ENCODE measurements around the gene CARMIL3.

Gene CARMIL3

GRCh38 chr14:24072881-24073877 lies 21.4 kb downstream of the CARMIL3 start:
- Histone ChIP-seq H3K79me2 (ENCODE audit: insufficient read depth, low read length) (no peaks in the 10 kb centered on the region), H3F3A (ENCODE audit: insufficient read depth, low read length) (no peaks in the 10 kb centered on the region), H3K36me3 (ENCODE audit: insufficient read depth, low read length) (no peaks in the 10 kb centered on the region), H3K9me3 (ENCODE audit: low read length) (no peaks in the 10 kb centered on the region), H3K9me2 (ENCODE audit: low read depth, low read length) (no peaks in the 10 kb centered on the region), H3K4me2 (ENCODE audit: low read length) (no peak overlapping the region), H3K9ac (ENCODE audit: low read length) (no peak overlapping the region), H3K4me1 (ENCODE audit: insufficient read depth, low read length, severe bottlenecking) (peaks cover 7% of the 10 kb centered on the region), H4K20me1 (ENCODE audit: insufficient read depth, low read length) (no peaks in the 10 kb centered on the region), H3K27ac (ENCODE audit: low read depth, low read length, poor library complexity, severe bottlenecking) (no peak overlapping the region), H3K27me3 (ENCODE audit: insufficient read depth, low read length) (peaks cover 6% of the 10 kb centered on the region; the same call in 1 of the 2 replicates), H2AFZ (ENCODE audit: low read length) (no peak overlapping the region), H3K4me3 (ENCODE audit: low read depth, low read length, poor library complexity, severe bottlenecking) (no peak overlapping the region)
- no peak for TF ChIP-seq CTCF (IDR thresholded peaks at IDR 0.05; ENCODE audit: low read length)
- no peak for TF ChIP-seq EZH2 (IDR thresholded peaks at IDR 0.05; ENCODE audit: borderline replicate concordance, low read length)

- no peaks in the 10 kb centered on the region; the same call in 1 of the 2 replicates for H3K27me3 ChIP-seq (ENCODE audit: insufficient read depth, low read length)
Measured at GRCh38 chr14:24074625-24075484, 23.0 kb downstream of the CARMIL3 start.

More at GRCh38 chr14:24074625-24075484, 23.0 kb downstream of the CARMIL3 start:
- Histone ChIP-seq H3K27ac (ENCODE audit: low read depth, low read length, poor library complexity, severe bottlenecking) (no peak overlapping the region), H2AFZ (ENCODE audit: low read length) (no peak overlapping the region), H3K9ac (ENCODE audit: low read length) (no peak overlapping the region), H3K4me3 (ENCODE audit: low read depth, low read length, poor library complexity, severe bottlenecking) (no peak overlapping the region), H3K36me3 (ENCODE audit: insufficient read depth, low read length) (no peaks in the 10 kb centered on the region), H3K9me3 (ENCODE audit: low read length) (no peaks in the 10 kb centered on the region), H3K79me2 (ENCODE audit: insufficient read depth, low read length) (no peaks in the 10 kb centered on the region), H3F3A (ENCODE audit: insufficient read depth, low read length) (no peaks in the 10 kb centered on the region), H3K9me2 (ENCODE audit: low read depth, low read length) (no peaks in the 10 kb centered on the region), H4K20me1 (ENCODE audit: insufficient read depth, low read length) (no peaks in the 10 kb centered on the region), H3K4me2 (ENCODE audit: low read length) (no peak overlapping the region), H3K4me1 (ENCODE audit: insufficient read depth, low read length, severe bottlenecking) (peaks cover 7% of the 10 kb centered on the region)
- TF ChIP-seq EZH2 (IDR thresholded peaks at IDR 0.05; ENCODE audit: borderline replicate concordance, low read length) (no peak), CTCF (IDR thresholded peaks at IDR 0.05; ENCODE audit: low read length) (no peak)
